HL-60 (cell line): Measurements from ENCODE around the gene AP3M1.

Experiments used
- DNase-seq, 2 experiments: peaks; one replicate each; pipeline ENCODE4 v3.0.0-alpha.2; 2010 to 2020; ENCODE audit warnings: low read depth in 1 of 2, low spot score in 1 of 2
- H3K27ac ChIP-seq: fragments of 250-450 bp; sonication (Bioruptor Pico); replicated peaks from 2 replicates; pipeline ENCODE4 v1.5.1; 2020; ENCODE audit warnings: mild to moderate bottlenecking, moderate library complexity
- H3K27me3 ChIP-seq: fragments of 250-450 bp; sonication (Bioruptor Pico); 2 replicates; pipeline ENCODE4 v1.5.1; 2021; ENCODE audit warnings: mild to moderate bottlenecking, moderate library complexity; ENCODE audit not compliant: insufficient read depth, poor library complexity, severe bottlenecking
- H3K4me3 ChIP-seq: replicated peaks from 2 replicates; pipeline ENCODE4 v1.5.1; 2011; ENCODE audit warnings: mild to moderate bottlenecking, control low read depth, low read length; ENCODE audit not compliant: insufficient read depth
- GABPA ChIP-seq: IDR thresholded peaks from 2 replicates; pipeline ENCODE4 v1.6.1; 2012; ENCODE audit warnings: low read depth
- POLR2AphosphoS5 ChIP-seq: IDR thresholded peaks from 2 replicates; pipeline ENCODE4 v1.6.1; 2012; ENCODE audit warnings: low read depth
- SPI1 ChIP-seq: IDR thresholded peaks from 2 replicates; pipeline ENCODE4 v1.6.1; 2012; ENCODE audit warnings: low read depth, mild to moderate bottlenecking, borderline replicate concordance
- TF ChIP-seq, protein P1 (sequence below): IDR thresholded peaks from 2 replicates; pipeline ENCODE4 v1.6.1; 2012; ENCODE audit warnings: low read depth; ENCODE audit not compliant: insufficient replicate concordance
- TF ChIP-seq, protein P2 (sequence below): IDR thresholded peaks from one replicate; pipeline ENCODE4 v1.5.1; 2011; ENCODE audit warnings: low read length, control low read depth, inconsistent platforms; ENCODE audit not compliant: insufficient read depth

AP3M1 gene

DNA sequence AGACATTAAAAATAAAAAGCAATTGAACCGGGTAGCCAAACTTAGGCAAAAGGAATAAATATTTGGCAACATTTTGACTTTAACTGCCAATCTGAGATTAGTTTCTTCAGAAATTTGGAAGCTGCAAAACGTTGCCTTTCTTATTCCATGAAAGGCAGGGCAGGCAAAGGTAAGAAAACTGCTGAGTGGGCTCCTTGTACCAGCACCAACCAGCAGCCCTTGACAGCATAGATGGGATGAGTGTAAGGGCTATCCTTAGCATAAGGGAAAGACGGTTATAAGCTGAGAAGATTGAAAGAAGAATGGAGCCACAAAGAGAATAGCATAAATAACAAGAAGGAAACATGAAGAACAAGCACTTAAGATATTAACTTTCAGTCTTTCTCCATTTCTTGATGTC lies 28.6 kb downstream of the AP3M1 start:
- Histone ChIP-seq H3K27ac (no peak overlapping the region), H3K27me3 (no peaks in the 10 kb centered on the region), H3K4me3 (no peak overlapping the region)
- no peak for DNase-seq
- TF ChIP-seq, protein P1, sequence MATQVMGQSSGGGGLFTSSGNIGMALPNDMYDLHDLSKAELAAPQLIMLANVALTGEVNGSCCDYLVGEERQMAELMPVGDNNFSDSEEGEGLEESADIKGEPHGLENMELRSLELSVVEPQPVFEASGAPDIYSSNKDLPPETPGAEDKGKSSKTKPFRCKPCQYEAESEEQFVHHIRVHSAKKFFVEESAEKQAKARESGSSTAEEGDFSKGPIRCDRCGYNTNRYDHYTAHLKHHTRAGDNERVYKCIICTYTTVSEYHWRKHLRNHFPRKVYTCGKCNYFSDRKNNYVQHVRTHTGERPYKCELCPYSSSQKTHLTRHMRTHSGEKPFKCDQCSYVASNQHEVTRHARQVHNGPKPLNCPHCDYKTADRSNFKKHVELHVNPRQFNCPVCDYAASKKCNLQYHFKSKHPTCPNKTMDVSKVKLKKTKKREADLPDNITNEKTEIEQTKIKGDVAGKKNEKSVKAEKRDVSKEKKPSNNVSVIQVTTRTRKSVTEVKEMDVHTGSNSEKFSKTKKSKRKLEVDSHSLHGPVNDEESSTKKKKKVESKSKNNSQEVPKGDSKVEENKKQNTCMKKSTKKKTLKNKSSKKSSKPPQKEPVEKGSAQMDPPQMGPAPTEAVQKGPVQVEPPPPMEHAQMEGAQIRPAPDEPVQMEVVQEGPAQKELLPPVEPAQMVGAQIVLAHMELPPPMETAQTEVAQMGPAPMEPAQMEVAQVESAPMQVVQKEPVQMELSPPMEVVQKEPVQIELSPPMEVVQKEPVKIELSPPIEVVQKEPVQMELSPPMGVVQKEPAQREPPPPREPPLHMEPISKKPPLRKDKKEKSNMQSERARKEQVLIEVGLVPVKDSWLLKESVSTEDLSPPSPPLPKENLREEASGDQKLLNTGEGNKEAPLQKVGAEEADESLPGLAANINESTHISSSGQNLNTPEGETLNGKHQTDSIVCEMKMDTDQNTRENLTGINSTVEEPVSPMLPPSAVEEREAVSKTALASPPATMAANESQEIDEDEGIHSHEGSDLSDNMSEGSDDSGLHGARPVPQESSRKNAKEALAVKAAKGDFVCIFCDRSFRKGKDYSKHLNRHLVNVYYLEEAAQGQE = no peak
- TF ChIP-seq, protein P2, sequence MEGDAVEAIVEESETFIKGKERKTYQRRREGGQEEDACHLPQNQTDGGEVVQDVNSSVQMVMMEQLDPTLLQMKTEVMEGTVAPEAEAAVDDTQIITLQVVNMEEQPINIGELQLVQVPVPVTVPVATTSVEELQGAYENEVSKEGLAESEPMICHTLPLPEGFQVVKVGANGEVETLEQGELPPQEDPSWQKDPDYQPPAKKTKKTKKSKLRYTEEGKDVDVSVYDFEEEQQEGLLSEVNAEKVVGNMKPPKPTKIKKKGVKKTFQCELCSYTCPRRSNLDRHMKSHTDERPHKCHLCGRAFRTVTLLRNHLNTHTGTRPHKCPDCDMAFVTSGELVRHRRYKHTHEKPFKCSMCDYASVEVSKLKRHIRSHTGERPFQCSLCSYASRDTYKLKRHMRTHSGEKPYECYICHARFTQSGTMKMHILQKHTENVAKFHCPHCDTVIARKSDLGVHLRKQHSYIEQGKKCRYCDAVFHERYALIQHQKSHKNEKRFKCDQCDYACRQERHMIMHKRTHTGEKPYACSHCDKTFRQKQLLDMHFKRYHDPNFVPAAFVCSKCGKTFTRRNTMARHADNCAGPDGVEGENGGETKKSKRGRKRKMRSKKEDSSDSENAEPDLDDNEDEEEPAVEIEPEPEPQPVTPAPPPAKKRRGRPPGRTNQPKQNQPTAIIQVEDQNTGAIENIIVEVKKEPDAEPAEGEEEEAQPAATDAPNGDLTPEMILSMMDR = no peak
- TF ChIP-seq SPI1 = no peak
- no peak for TF ChIP-seq POLR2AphosphoS5
- no peak for TF ChIP-seq GABPA

DNA sequence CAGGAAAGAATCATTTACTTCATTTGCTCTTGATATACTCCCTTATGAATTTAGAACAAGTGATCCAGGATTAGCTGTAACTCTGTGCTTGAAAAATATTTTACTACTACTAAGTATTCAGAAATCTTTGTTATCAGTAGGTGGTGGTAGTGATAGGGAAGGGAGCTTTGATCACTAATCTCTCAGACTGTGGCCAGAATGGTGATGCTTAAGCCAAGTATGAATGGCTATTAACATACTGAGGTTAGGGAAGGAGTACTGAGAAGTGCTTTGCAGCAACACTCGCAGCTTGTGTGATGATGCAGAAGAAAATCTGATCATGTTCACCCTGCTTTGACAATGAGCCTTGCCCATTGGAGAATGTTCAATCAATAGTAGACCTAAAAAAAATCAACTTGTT lies 29.3 kb downstream of the AP3M1 start:
- DNase-seq = no peak
- Histone ChIP-seq H3K27me3 (no peaks in the 10 kb centered on the region), H3K27ac (no peak overlapping the region), H3K4me3 (no peak overlapping the region)
- TF ChIP-seq, protein P1 = no peak
- TF ChIP-seq, protein P2 = no peak
- TF ChIP-seq POLR2AphosphoS5 (no peak), GABPA (no peak), SPI1 (no peak)

DNA sequence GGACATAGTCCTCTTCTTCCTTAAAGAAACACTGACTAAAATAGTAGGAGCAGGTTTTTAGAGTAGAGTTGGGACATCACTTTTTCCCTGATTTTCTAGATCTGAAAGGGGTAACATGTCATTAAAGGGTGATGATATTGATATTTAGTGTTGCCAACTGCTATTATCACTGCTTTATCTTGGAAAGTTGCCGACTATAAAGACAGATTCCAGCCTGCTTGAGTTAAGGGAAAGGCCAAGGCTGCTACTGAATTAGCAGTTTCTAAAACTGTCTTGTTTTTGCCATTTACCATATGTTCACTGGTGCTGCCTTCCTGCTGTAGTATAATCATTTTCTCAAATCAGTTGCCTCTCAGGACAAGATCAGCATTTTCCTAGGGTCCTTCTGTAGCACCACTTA lies 29.7 kb downstream of the AP3M1 start:
- Histone ChIP-seq H3K27me3 (no peaks in the 10 kb centered on the region), H3K4me3 (no peak overlapping the region), H3K27ac (no peak overlapping the region)
- DNase-seq = no peak
- TF ChIP-seq, protein P2 = no peak
- TF ChIP-seq, protein P1 = no peak
- TF ChIP-seq POLR2AphosphoS5 (no peak), SPI1 (no peak), GABPA (no peak)
